Measurements from ENCODE around the gene ELAVL3.
"Not testable (repeated sequence)": the region's sequence is repeated elsewhere in the genome, so short reads cannot be mapped to it uniquely, and the experiment has no call there.

The ELAVL3 gene

GRCh38 chr19:11479898-11480714, 740 bp downstream of the ELAVL3 start:
- no peaks in the 10 kb centered on the region for H4K20me1 ChIP-seq (ENCODE audit: insufficient read depth)
- H3K27me3 ChIP-seq (ENCODE audit: insufficient read depth, low read depth), result no peaks in the 10 kb centered on the region
- H3K4me3 ChIP-seq (IDR thresholded peaks at IDR 0.05; ENCODE audit: insufficient read depth, low read depth, low read length), result no peak overlapping the region
- H2AFZ ChIP-seq (ENCODE audit: low read depth), result no peak overlapping the region
- H3K4me2 ChIP-seq, result no peak overlapping the region
- H3K27ac ChIP-seq, result no peak overlapping the region
- H3K36me3 ChIP-seq (ENCODE audit: insufficient read depth), result no peaks in the 10 kb centered on the region
- TF ChIP-seq CTCF (conservative IDR thresholded peaks at IDR 0.05; ENCODE audit: low read depth, low read length), result no peak
- peaks cover 4% of the 10 kb centered on the region for H3K4me1 ChIP-seq (ENCODE audit: low read depth, poor library complexity, severe bottlenecking)
- H3K9ac ChIP-seq, result no peak overlapping the region
- no peaks in the 10 kb centered on the region for H3K79me2 ChIP-seq (ENCODE audit: insufficient read depth, low read depth)

- peaks cover 4% of the 10 kb centered on the region for H3K4me1 ChIP-seq (ENCODE audit: low read depth, poor library complexity, severe bottlenecking)
- no peaks in the 10 kb centered on the region for H3K36me3 ChIP-seq (ENCODE audit: insufficient read depth)
- H4K20me1 ChIP-seq (ENCODE audit: insufficient read depth), result no peaks in the 10 kb centered on the region
- H3K27me3 ChIP-seq (ENCODE audit: insufficient read depth, low read depth), result no peaks in the 10 kb centered on the region
- no peak overlapping the region for H3K4me3 ChIP-seq (IDR thresholded peaks at IDR 0.05; ENCODE audit: insufficient read depth, low read depth, low read length)
- H2AFZ ChIP-seq (ENCODE audit: low read depth), result no peak overlapping the region
- H3K4me2 ChIP-seq, result no peak overlapping the region
- TF ChIP-seq CTCF (conservative IDR thresholded peaks at IDR 0.05; ENCODE audit: low read depth, low read length), result no peak
- H3K79me2 ChIP-seq (ENCODE audit: insufficient read depth, low read depth), result no peaks in the 10 kb centered on the region
- H3K9ac ChIP-seq, result no peak overlapping the region
- H3K27ac ChIP-seq, result no peak overlapping the region
These were observed 1.6 kb downstream of the ELAVL3 start for GRCh38 chr19:11479090-11479897.

GRCh38 chr19:11478167-11479089, 2.4 kb downstream of the ELAVL3 start:
- Histone ChIP-seq H2AFZ (ENCODE audit: low read depth) (no peak overlapping the region), H3K36me3 (ENCODE audit: insufficient read depth) (no peaks in the 10 kb centered on the region), H3K27ac (no peak overlapping the region), H3K4me2 (no peak overlapping the region), H3K79me2 (ENCODE audit: insufficient read depth, low read depth) (no peaks in the 10 kb centered on the region), H3K9ac (no peak overlapping the region), H3K4me3 (IDR thresholded peaks at IDR 0.05; ENCODE audit: insufficient read depth, low read depth, low read length) (no peak overlapping the region), H3K4me1 (ENCODE audit: low read depth, poor library complexity, severe bottlenecking) (peaks cover 4% of the 10 kb centered on the region), H3K27me3 (ENCODE audit: insufficient read depth, low read depth) (no peaks in the 10 kb centered on the region), H4K20me1 (ENCODE audit: insufficient read depth) (no peaks in the 10 kb centered on the region)
- no peak for TF ChIP-seq CTCF (conservative IDR thresholded peaks at IDR 0.05; ENCODE audit: low read depth, low read length)

GRCh38 chr19:11475861-11476260, 5.0 kb downstream of the ELAVL3 start:
- H3K79me2 ChIP-seq (ENCODE audit: insufficient read depth, low read depth), result no peaks in the 10 kb centered on the region
- H3K27ac ChIP-seq, result no peak overlapping the region
- H3K27me3 ChIP-seq (ENCODE audit: insufficient read depth, low read depth), result no peaks in the 10 kb centered on the region
- H3K9ac ChIP-seq, result no peak overlapping the region
- no peak overlapping the region for H3K4me2 ChIP-seq
- no peaks in the 10 kb centered on the region for H3K36me3 ChIP-seq (ENCODE audit: insufficient read depth)
- no peak overlapping the region for H3K4me3 ChIP-seq (IDR thresholded peaks at IDR 0.05; ENCODE audit: insufficient read depth, low read depth, low read length)
- H4K20me1 ChIP-seq (ENCODE audit: insufficient read depth), result no peaks in the 10 kb centered on the region
- TF ChIP-seq CTCF (conservative IDR thresholded peaks at IDR 0.05; ENCODE audit: low read depth, low read length), result no peak
- no peak overlapping the region for H2AFZ ChIP-seq (ENCODE audit: low read depth)
- no peaks in the 10 kb centered on the region for H3K4me1 ChIP-seq (ENCODE audit: low read depth, poor library complexity, severe bottlenecking)

GRCh38 chr19:11475343-11475742, 5.5 kb downstream of the ELAVL3 start:
- H3K4me2 ChIP-seq; H2AFZ ChIP-seq (ENCODE audit: low read depth); H3K27ac ChIP-seq; H3K27me3 ChIP-seq (ENCODE audit: insufficient read depth, low read depth); H3K9ac ChIP-seq; H4K20me1 ChIP-seq (ENCODE audit: insufficient read depth); H3K79me2 ChIP-seq (ENCODE audit: insufficient read depth, low read depth); H3K4me1 ChIP-seq (ENCODE audit: low read depth, poor library complexity, severe bottlenecking); H3K36me3 ChIP-seq (ENCODE audit: insufficient read depth); H3K4me3 ChIP-seq (IDR thresholded peaks at IDR 0.05; ENCODE audit: insufficient read depth, low read depth, low read length): not testable (repeated sequence)

Measured in KMS-11 (cell line).